Liver (tissue), 9 donors: ENCODE measurements around the gene C3orf18. TPM values are rescaled to one million over a fixed set of nuclear protein-coding genes. Genes with fewer than 3 reads are reported as not detected.

Experiments used
- DNase-seq: peaks from one replicate; pipeline ENCODE4 v3.0.0-alpha.2; 2017; ENCODE audit warnings: low spot score
- H3K27ac ChIP-seq, 2 donors: one replicate each; pipeline ENCODE4 v1.7.0; 2013; ENCODE audit warnings: inconsistent platforms in 2 of 2, low read length in 2 of 2, control low read depth in 1 of 2, low read depth in 1 of 2, mild to moderate bottlenecking in 1 of 2
- H3K27me3 ChIP-seq, 4 donors: one replicate each; pipeline versions ENCODE4 v1.6.1 to v1.7.0; 2013; ENCODE audit warnings: low read length in 3 of 4, inconsistent platforms in 1 of 4, mild to moderate bottlenecking in 1 of 4, moderate library complexity in 1 of 4; ENCODE audit not compliant: control insufficient read depth in 4 of 4, insufficient read depth in 4 of 4
- H3K36me3 ChIP-seq, 4 donors: one replicate each; pipeline versions ENCODE4 v1.6.1 to v1.7.0; 2013; ENCODE audit warnings: low read length in 3 of 4, mild to moderate bottlenecking in 3 of 4, low read depth in 1 of 4, moderate library complexity in 1 of 4; ENCODE audit not compliant: control insufficient read depth in 4 of 4, insufficient read depth in 3 of 4
- H3K4me1 ChIP-seq, 4 donors: one replicate each; pipeline versions ENCODE4 v1.6.1 to v1.7.0; 2013; ENCODE audit warnings: low read length in 3 of 4, mild to moderate bottlenecking in 3 of 4, moderate library complexity in 1 of 4; ENCODE audit not compliant: control insufficient read depth in 4 of 4, insufficient read depth in 4 of 4
- H3K4me3 ChIP-seq, 3 donors: one replicate each; pipeline versions ENCODE4 v1.6.1 to v1.7.0; 2013; ENCODE audit warnings: low read length in 3 of 3, control low read depth in 1 of 3, low read depth in 1 of 3, mild to moderate bottlenecking in 1 of 3
- H3K9ac ChIP-seq, 2 donors: one replicate each; pipeline ENCODE4 v1.7.0; 2013; ENCODE audit warnings: low read length in 2 of 2, mild to moderate bottlenecking in 2 of 2, moderate library complexity in 2 of 2, control low read depth in 1 of 2, low read depth in 1 of 2
- H3K9me3 ChIP-seq, 4 donors: one replicate each; pipeline versions ENCODE4 v1.6.1 to v1.7.0; 2013; ENCODE audit warnings: low read length in 3 of 4; ENCODE audit not compliant: control insufficient read depth in 4 of 4
- EGR1 ChIP-seq, 2 donors: IDR thresholded peaks; 2 replicates each; pipeline ENCODE4 v1.6.1; 2016 to 2018; ENCODE audit warnings: antibody characterized with exemption in 2 of 2, low read depth in 2 of 2
- FOXA1 ChIP-seq: IDR thresholded peaks from 2 replicates; pipeline ENCODE4 v1.6.1; 2016; ENCODE audit warnings: antibody characterized with exemption
- HNF4A ChIP-seq, 2 donors: conservative IDR thresholded peaks; 2 replicates each; pipeline ENCODE4 v1.6.1; 2016; ENCODE audit warnings: antibody characterized with exemption in 2 of 2, mild to moderate bottlenecking in 2 of 2
- HNF4G ChIP-seq: IDR thresholded peaks from 2 replicates; pipeline ENCODE4 v1.6.1; 2016; ENCODE audit warnings: antibody characterized with exemption
- JUND ChIP-seq, 2 donors: IDR thresholded peaks; 2 replicates each; pipeline ENCODE4 v1.6.1; 2016; ENCODE audit warnings: antibody characterized with exemption in 2 of 2
- NR2F2 ChIP-seq: IDR thresholded peaks from 2 replicates; pipeline ENCODE4 v1.6.1; 2016; ENCODE audit warnings: antibody characterized with exemption
- RAD21 ChIP-seq, 2 donors: IDR thresholded peaks; 2 replicates each; pipeline ENCODE4 v1.6.1; 2016; ENCODE audit warnings: antibody characterized with exemption in 2 of 2, mild to moderate bottlenecking in 2 of 2
- RXRA ChIP-seq, 2 donors: IDR thresholded peaks; 2 replicates each; pipeline ENCODE4 v1.6.1; 2017 to 2018; ENCODE audit warnings: antibody characterized with exemption in 2 of 2, mild to moderate bottlenecking in 1 of 2
- SP1 ChIP-seq: IDR thresholded peaks from 2 replicates; pipeline ENCODE4 v1.6.1; 2018; ENCODE audit warnings: antibody characterized with exemption, mild to moderate bottlenecking
- TAF1 ChIP-seq: conservative IDR thresholded peaks from 2 replicates; pipeline ENCODE4 v1.6.1; 2016; ENCODE audit warnings: antibody characterized with exemption, mild to moderate bottlenecking
- YY1 ChIP-seq: IDR thresholded peaks from 2 replicates; pipeline ENCODE4 v1.6.1; 2016; ENCODE audit warnings: antibody characterized with exemption, mild to moderate bottlenecking
- WGBS: extraction: QIAGEN DNeasy Blood & Tissue Kit; methylation state at CpG from one replicate; pipeline ENCODE4 v1.1.7; 2013; 5-methylcytosine and 5-hydroxymethylcytosine counted together
- polyA plus RNA-seq, 2 donors: library from polyadenylated mRNA; stranded (reverse) in 1 of 2; unstranded in 1 of 2; fragments of 200-250 nt in 1 of 2; fragments of >200 nt in 1 of 2; fragmentation: Nextera tagmentation in 1 of 2; extraction: Ambion mirVana in 1 of 2; gene quantifications; one replicate each; pipeline versions ENCODE4 v1.2.1 to v1.2.3, GENCODE V29; 2013 to 2015
- total RNA-seq, 2 donors: library from RNA; depleted of rRNA; stranded (reverse); fragments of >200 nt; gene quantifications; one replicate each; pipeline ENCODE4 v1.2.3, GENCODE V29; 2014
- TF ChIP-seq, protein P1 (sequence below): IDR thresholded peaks from 2 replicates; pipeline ENCODE4 v1.6.1; 2016; ENCODE audit warnings: antibody characterized with exemption, mild to moderate bottlenecking
- TF ChIP-seq, protein P2 (sequence below): IDR thresholded peaks from 2 replicates; pipeline ENCODE4 v1.6.1; 2016; ENCODE audit warnings: antibody characterized with exemption
- TF ChIP-seq, protein P3 (sequence below): IDR thresholded peaks from 2 replicates; pipeline ENCODE4 v1.6.1; 2016; ENCODE audit warnings: antibody characterized with exemption
- TF ChIP-seq, protein P4 (sequence below): IDR thresholded peaks from 2 replicates; pipeline ENCODE4 v1.6.1; 2016; ENCODE audit warnings: antibody characterized with exemption
- TF ChIP-seq, protein P5 (sequence below): fragments of 150-350 bp; IDR thresholded peaks from 2 replicates; pipeline ENCODE4 v1.5.1; 2017; ENCODE audit warnings: improper control_type of control experiment, low read depth, low read length; ENCODE audit not compliant: missing input control
- donor health status: healthy.
- donor health status: healthy.
- donor health status: healthy.
- donor health status: healthy.
- donor health status: healthy.

The C3orf18 gene
- total and polyA plus RNA-seq, 4 donors = 0.54 to 2.7 (median 1.5) TPM

DNA sequence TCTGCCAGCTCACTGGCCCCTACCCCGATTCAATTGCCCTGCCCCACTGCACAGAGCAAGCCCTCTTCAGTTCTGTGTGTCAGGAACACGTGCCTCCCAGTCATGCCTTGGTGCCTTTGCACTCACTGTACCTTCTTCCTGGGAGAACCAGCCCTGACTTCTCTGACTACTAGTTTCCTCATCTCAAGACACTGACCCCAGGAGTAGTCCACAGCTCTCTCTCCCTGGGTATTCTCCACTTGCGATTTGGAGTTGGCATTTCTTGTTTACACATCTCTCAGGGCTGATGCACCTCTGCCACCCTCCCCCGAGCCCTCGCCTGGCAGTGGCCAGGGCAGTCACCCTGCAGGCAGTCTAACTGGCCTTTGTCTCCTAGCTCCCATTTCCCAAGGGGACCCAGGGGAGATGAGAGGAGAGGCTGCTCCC is 38.4 kb upstream of the C3orf18 start (continued):
- TF ChIP-seq HNF4G (no peak), FOXA1 (peak; percentile 82)

DNA sequence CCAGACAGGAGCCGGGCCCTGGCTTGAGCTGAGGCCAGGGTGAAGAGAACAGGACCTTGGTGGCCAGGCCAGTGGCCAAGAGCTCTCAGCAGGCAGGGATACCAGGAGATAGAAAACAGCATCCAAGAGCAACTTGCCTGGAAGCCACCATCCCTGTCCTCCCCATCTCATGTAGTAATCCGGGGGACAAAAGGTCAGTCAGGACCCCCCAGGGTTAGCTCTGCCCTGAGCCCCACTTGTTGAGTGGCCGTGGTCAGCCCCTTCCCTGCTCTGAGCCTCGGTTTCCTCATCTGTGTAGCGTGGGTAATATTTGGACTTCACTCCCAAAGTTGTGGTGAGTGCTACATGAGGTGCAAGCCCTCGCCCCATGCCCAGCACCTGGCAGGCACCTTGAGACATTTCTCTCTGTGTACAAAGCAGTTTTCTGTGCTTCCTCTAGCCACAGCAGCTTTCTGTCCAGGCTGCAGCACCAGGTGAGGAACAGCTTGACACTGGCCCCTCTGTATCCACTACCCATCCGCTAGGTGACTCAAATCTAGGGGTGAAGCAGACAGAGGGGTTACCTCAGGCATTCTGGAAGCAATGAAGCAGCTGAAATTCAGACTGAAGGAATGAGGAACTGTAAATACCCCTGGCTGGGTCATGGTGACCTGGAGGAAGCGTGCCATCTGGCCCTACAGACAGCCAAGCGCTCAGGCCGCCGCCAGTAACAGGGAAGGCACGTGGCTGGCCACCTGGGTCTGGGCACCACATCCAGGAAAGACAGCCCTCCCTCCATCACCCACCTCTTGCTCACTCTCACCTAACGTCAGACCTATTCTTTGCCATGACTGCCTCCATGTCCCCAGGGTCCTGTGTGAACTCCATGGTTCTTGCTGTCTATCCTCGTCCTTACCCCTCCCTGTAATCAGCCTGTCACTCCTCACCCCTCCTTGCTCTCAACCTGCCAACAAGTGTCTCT is 37.4 kb upstream of the C3orf18 start:
- TF ChIP-seq HNF4A (conservative IDR thresholded peaks at IDR 0.05) (peak in 1 of 2 donors; percentile 43), TAF1 (no peak), SP1 (peak; percentile 47), JUND (IDR thresholded peaks at IDR 0.05) (peak in 1 of 2 donors; percentile 39), EGR1 (IDR thresholded peaks at IDR 0.05; ENCODE audit: low read depth in 2 of 2) (peak in 1 of 2 donors; percentile 40), RAD21 (IDR thresholded peaks at IDR 0.05) (no peak), FOXA1 (no peak), RXRA (IDR thresholded peaks at IDR 0.05) (peak; percentile 31 to 77), NR2F2 (no peak)
- TF ChIP-seq, protein P1, sequence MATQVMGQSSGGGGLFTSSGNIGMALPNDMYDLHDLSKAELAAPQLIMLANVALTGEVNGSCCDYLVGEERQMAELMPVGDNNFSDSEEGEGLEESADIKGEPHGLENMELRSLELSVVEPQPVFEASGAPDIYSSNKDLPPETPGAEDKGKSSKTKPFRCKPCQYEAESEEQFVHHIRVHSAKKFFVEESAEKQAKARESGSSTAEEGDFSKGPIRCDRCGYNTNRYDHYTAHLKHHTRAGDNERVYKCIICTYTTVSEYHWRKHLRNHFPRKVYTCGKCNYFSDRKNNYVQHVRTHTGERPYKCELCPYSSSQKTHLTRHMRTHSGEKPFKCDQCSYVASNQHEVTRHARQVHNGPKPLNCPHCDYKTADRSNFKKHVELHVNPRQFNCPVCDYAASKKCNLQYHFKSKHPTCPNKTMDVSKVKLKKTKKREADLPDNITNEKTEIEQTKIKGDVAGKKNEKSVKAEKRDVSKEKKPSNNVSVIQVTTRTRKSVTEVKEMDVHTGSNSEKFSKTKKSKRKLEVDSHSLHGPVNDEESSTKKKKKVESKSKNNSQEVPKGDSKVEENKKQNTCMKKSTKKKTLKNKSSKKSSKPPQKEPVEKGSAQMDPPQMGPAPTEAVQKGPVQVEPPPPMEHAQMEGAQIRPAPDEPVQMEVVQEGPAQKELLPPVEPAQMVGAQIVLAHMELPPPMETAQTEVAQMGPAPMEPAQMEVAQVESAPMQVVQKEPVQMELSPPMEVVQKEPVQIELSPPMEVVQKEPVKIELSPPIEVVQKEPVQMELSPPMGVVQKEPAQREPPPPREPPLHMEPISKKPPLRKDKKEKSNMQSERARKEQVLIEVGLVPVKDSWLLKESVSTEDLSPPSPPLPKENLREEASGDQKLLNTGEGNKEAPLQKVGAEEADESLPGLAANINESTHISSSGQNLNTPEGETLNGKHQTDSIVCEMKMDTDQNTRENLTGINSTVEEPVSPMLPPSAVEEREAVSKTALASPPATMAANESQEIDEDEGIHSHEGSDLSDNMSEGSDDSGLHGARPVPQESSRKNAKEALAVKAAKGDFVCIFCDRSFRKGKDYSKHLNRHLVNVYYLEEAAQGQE = no peak
- TF ChIP-seq, protein P2, sequence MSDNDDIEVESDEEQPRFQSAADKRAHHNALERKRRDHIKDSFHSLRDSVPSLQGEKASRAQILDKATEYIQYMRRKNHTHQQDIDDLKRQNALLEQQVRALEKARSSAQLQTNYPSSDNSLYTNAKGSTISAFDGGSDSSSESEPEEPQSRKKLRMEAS = peak; percentile 87
- no peaks in the 10 kb centered on the region for H3K27me3 ChIP-seq
- no peaks in the 10 kb centered on the region for H3K9me3 ChIP-seq
- no peak for DNase-seq
- H3K9ac ChIP-seq = peak overlapping the region in 1 of 2 donors; percentile 45
- peaks cover 9 to 24% (median 16%) of the 10 kb centered on the region in 4 donors for H3K36me3 ChIP-seq
- peaks cover 25 to 99% (median 79%) of the 10 kb centered on the region in 4 donors for H3K4me1 ChIP-seq
- 53% methylated on average over 14 of the region's 14 CpGs for WGBS
- peak overlapping the region; percentile 84 to 94 for H3K27ac ChIP-seq
- no peak overlapping the region for H3K4me3 ChIP-seq

DNA sequence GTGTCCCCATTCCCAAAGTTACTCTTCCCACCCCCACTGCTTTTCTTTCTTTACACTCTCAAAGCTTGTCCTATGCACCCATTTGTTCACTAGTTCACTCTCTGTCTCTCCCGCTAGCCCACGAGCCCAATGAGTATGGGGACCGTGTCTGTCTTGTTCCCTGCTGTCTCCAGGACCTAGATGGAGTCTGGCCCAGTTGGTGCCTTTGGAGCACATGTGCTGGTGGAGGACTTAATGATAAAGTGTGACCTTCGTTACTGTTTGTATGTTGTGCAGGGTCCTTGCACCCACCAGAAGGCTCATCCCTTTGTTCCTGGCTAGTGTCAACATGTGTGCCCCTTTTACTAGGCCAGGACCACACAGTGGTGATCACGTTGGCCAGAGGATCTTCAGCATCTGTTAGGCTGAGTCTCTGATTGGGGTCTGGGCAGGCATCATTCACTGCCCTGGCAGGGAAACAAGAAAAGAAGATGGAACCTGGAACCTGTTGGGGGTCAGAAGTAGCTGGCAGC is 36.6 kb upstream of the C3orf18 start:
- no peak overlapping the region for H3K9ac ChIP-seq
- H3K4me1 ChIP-seq = peaks cover 29 to 99% (median 82%) of the 10 kb centered on the region in 4 donors
- no peaks in the 10 kb centered on the region for H3K27me3 ChIP-seq
- no peak overlapping the region for H3K4me3 ChIP-seq
- H3K36me3 ChIP-seq = peaks cover 9 to 24% (median 16%) of the 10 kb centered on the region in 4 donors
- TF ChIP-seq, protein P3, sequence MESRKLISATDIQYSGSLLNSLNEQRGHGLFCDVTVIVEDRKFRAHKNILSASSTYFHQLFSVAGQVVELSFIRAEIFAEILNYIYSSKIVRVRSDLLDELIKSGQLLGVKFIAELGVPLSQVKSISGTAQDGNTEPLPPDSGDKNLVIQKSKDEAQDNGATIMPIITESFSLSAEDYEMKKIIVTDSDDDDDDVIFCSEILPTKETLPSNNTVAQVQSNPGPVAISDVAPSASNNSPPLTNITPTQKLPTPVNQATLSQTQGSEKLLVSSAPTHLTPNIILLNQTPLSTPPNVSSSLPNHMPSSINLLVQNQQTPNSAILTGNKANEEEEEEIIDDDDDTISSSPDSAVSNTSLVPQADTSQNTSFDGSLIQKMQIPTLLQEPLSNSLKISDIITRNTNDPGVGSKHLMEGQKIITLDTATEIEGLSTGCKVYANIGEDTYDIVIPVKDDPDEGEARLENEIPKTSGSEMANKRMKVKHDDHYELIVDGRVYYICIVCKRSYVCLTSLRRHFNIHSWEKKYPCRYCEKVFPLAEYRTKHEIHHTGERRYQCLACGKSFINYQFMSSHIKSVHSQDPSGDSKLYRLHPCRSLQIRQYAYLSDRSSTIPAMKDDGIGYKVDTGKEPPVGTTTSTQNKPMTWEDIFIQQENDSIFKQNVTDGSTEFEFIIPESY = no peak
- TF ChIP-seq, protein P4, sequence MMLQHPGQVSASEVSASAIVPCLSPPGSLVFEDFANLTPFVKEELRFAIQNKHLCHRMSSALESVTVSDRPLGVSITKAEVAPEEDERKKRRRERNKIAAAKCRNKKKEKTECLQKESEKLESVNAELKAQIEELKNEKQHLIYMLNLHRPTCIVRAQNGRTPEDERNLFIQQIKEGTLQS = no peak
- TF ChIP-seq, protein P5, sequence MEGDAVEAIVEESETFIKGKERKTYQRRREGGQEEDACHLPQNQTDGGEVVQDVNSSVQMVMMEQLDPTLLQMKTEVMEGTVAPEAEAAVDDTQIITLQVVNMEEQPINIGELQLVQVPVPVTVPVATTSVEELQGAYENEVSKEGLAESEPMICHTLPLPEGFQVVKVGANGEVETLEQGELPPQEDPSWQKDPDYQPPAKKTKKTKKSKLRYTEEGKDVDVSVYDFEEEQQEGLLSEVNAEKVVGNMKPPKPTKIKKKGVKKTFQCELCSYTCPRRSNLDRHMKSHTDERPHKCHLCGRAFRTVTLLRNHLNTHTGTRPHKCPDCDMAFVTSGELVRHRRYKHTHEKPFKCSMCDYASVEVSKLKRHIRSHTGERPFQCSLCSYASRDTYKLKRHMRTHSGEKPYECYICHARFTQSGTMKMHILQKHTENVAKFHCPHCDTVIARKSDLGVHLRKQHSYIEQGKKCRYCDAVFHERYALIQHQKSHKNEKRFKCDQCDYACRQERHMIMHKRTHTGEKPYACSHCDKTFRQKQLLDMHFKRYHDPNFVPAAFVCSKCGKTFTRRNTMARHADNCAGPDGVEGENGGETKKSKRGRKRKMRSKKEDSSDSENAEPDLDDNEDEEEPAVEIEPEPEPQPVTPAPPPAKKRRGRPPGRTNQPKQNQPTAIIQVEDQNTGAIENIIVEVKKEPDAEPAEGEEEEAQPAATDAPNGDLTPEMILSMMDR = no peak
- TF ChIP-seq RAD21 (IDR thresholded peaks at IDR 0.05) (no peak), HNF4A (conservative IDR thresholded peaks at IDR 0.05) (no peak), YY1 (no peak), JUND (IDR thresholded peaks at IDR 0.05) (no peak), TAF1 (no peak)
- DNase-seq = no peak
- WGBS = 91% methylated on average over 5 of the region's 5 CpGs
- no peaks in the 10 kb centered on the region for H3K9me3 ChIP-seq
- H3K27ac ChIP-seq = peak overlapping the region; percentile 94 to 98
